MG63 (cell line): ENCODE measurements around the gene METTL17. TPM values are rescaled to one million over a fixed set of nuclear protein-coding genes. Genes with fewer than 3 reads are reported as not detected.
"Not testable (repeated sequence)": the region's sequence is repeated elsewhere in the genome, so short reads cannot be mapped to it uniquely, and the experiment has no call there.

ENCODE experiments used
- DNase-seq: peaks from one replicate; pipeline ENCODE4 v3.0.0-alpha.2; 2020
- H3K27me3 ChIP-seq: fragments of 250-450 bp; sonication (Bioruptor Pico); 2 replicates; pipeline ENCODE4 v1.5.1; 2020; ENCODE audit warnings: mild to moderate bottlenecking, moderate library complexity
- H3K36me3 ChIP-seq: fragments of 250-450 bp; sonication (Bioruptor Pico); 2 replicates; pipeline ENCODE4 v1.5.1; 2020; ENCODE audit warnings: mild to moderate bottlenecking, moderate library complexity
- H3K4me3 ChIP-seq: fragments of 250-450 bp; sonication (Bioruptor Pico); 2 replicates; pipeline ENCODE4 v1.5.1; 2020; ENCODE audit warnings: mild to moderate bottlenecking, moderate library complexity
- H3K9me3 ChIP-seq: fragments of 250-450 bp; sonication (Bioruptor Pico); 2 replicates; pipeline ENCODE4 v1.5.1; 2020; ENCODE audit warnings: mild to moderate bottlenecking, moderate library complexity
- total RNA-seq: library from RNA; depleted of rRNA; stranded (reverse); fragments of >200 nt; shearing (Covaris generic); gene quantifications from 2 replicates; pipeline ENCODE4 v1.2.3, GENCODE V29; 2014; ENCODE audit warnings: low replicate concordance; rRNA removed

The METTL17 gene, protein sequence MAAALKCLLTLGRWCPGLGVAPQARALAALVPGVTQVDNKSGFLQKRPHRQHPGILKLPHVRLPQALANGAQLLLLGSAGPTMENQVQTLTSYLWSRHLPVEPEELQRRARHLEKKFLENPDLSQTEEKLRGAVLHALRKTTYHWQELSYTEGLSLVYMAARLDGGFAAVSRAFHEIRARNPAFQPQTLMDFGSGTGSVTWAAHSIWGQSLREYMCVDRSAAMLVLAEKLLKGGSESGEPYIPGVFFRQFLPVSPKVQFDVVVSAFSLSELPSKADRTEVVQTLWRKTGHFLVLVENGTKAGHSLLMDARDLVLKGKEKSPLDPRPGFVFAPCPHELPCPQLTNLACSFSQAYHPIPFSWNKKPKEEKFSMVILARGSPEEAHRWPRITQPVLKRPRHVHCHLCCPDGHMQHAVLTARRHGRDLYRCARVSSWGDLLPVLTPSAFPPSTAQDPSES
- 46.7 and 72.0 TPM in 2 replicates for total RNA-seq

- no peaks in the 10 kb centered on the region for H3K9me3 ChIP-seq
- peak within 1 kb of the TSS; percentile 91 for H3K4me3 ChIP-seq
- DNase-seq: peak; percentile 92
Measured at GRCh38 chr14:20989787-20990600, at the start of gene METTL17. METTL17 (plus strand) TSS chr14:20989980; CDS start chr14:20990003, 23 bp downstream.

GRCh38 chr14:20945146-20945545 lies 44.6 kb upstream of the METTL17 start:
- DNase-seq, H3K27me3 ChIP-seq, H3K9me3 ChIP-seq, H3K4me3 ChIP-seq, H3K36me3 ChIP-seq: not testable (repeated sequence)

More at GRCh38 chr14:20989787-20990600, at the start of gene METTL17:
- H3K27me3 ChIP-seq: no peaks in the 10 kb centered on the region
- H3K36me3 ChIP-seq: peaks cover 11% of the 10 kb centered on the region

DNA sequence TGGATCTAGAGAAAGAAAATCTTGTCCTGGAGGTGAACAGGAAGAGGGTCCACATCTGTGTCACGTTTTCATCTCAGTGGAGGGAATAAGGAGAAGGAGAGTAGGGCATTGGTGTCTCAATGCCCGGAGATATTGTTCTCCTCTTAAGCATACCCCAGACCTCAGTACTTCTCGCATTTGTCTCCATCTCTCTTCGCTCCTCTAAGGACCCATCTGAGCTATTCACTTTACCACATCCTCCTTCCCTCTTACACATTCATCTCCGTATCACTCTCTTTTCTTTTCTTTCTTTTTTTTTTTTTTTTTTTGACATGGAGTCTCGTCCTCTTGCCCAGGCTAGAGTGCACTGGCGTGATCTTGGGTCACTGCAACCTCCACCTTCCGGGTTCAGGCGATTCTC lies 43.1 kb upstream of the METTL17 start:
- not testable (repeated sequence) for DNase-seq, H3K4me3 ChIP-seq, H3K27me3 ChIP-seq, H3K9me3 ChIP-seq, H3K36me3 ChIP-seq

GRCh38 chr14:20954736-20955537 lies 34.8 kb upstream of the METTL17 start, which contains the start of gene RNASE2:
RNASE2 (plus strand) TSS chr14:20955487; CDS start chr14:20955772, 285 bp downstream.
- not testable (repeated sequence) for H3K9me3 ChIP-seq, H3K4me3 ChIP-seq, H3K27me3 ChIP-seq, DNase-seq, H3K36me3 ChIP-seq

- not testable (repeated sequence) for DNase-seq, H3K4me3 ChIP-seq, H3K9me3 ChIP-seq, H3K36me3 ChIP-seq, H3K27me3 ChIP-seq
Measured at GRCh38 chr14:20955538-20955873, 34.3 kb upstream of the METTL17 start.

GRCh38 chr14:20956376-20956976 lies 33.3 kb upstream of the METTL17 start:
- Histone ChIP-seq H3K9me3 (no peaks in the 10 kb centered on the region), H3K4me3 (no peak overlapping the region), H3K36me3 (no peaks in the 10 kb centered on the region), H3K27me3 (no peaks in the 10 kb centered on the region)
- DNase-seq: no peak

DNA sequence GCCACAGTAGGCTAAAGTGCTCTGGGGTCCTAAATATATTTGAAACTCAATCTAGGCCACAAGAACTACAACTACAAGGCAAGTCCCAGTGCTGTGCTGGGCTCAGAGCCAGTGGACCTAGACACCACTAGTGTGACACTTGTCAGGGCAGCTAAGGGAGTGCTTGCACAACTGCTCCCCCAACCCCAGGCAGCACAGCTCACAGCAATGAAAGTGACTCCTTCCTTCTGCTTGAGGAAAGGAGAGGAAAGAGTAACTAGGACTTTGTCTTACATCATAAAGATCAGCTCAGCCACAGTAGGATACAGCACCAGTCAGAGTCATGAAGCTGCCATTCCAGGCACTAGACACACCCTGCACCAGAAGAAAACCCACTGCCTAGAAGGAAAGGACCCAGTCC lies 30.8 kb upstream of the METTL17 start:
- H3K9me3 ChIP-seq, H3K27me3 ChIP-seq, DNase-seq, H3K36me3 ChIP-seq, H3K4me3 ChIP-seq: not testable (repeated sequence)

DNA sequence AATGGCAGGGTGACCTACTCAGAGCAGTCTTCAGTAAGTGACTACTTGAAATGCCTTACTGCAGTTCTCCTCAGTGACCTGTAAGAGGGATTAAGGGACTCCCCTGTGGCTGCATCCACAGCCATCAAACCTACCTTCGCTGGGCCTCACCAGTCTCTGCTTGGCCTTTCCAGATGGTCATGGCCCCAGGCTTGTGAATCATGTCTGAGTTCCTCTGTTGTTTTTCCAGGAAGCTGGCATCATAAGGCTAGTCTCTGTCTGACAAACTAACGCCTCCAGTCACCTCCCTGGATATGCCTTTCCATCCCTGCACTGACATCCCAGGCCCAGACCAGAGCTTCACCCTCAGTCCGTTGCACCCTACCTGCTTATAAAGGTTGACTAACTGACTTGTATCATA lies 20.4 kb upstream of the METTL17 start:
- DNase-seq: no peak
- no peaks in the 10 kb centered on the region for H3K36me3 ChIP-seq
- H3K27me3 ChIP-seq: 0 out of 2 replicates have a peak, but pooled peaks cover 3% of the 10 kb centered on the region
- H3K9me3 ChIP-seq: no peaks in the 10 kb centered on the region
- H3K4me3 ChIP-seq: no peak overlapping the region

DNA sequence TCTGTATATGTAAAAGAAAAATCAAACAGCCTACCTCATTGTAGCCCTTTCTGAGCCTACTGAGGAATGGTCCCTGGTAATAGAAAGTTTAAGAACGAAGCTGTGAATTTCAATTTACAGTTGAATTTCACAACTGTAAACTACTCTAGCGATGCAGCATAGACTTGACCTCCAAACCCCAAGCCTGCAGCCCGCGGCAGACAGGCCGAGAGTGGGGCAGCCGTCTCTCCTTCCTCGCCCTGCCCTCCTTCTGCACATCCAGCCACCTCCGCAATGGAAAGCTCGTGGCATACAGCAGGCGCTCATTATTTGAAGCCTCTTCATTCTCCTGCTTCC lies 19.2 kb upstream of the METTL17 start:
- no peak for DNase-seq
- Histone ChIP-seq H3K36me3 (no peaks in the 10 kb centered on the region), H3K4me3 (peak overlapping the region; percentile 52), H3K27me3 (0 out of 2 replicates have a peak, but pooled peaks cover 3% of the 10 kb centered on the region), H3K9me3 (no peaks in the 10 kb centered on the region)

DNA sequence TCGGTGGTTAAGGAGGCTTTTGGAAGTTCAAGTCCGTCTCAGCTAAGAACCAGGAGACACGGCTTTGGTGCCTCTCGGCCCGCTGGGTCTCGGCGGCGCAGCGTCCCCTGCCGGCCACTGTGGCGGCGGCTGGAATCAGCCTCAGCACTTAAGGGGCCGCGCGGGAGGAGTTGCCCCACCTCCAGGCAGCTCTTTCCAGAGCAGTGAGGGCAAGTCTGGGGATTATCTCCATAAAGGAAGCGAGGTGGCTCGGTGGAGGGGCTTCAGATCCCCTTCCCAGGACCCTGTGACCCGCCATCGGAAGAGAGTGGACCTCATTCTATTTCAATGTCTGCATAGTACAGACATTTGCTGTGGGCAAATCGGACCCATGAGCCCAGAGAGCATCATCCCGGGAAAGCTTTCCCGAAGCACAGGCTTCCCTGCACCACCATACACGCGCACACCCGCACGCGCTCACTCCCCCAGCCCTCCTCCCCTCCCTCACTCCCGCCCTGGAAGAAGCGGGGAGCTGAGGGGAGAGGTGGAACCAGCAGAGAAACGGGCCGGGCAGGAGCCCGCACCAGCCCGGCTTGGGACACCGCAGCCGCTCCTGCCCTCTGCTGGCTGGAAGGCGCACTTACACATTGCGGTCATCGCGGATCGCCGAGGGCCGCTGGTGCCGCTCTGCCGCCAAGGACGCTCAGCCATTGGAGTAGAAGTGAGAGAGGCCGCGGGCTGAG lies 18.6 kb upstream of the METTL17 start:
- no peaks in the 10 kb centered on the region for H3K36me3 ChIP-seq
- peak overlapping the region; percentile 52 for H3K4me3 ChIP-seq
- DNase-seq: peak; percentile 74
- no peaks in the 10 kb centered on the region for H3K9me3 ChIP-seq
- 0 out of 2 replicates have a peak, but pooled peaks cover 3% of the 10 kb centered on the region for H3K27me3 ChIP-seq

- H3K4me3 ChIP-seq: peak overlapping the region; percentile 52; the same call in 1 of the 2 replicates
Measured at GRCh38 chr14:20971705-20972021, 18.1 kb upstream of the METTL17 start.

DNA sequence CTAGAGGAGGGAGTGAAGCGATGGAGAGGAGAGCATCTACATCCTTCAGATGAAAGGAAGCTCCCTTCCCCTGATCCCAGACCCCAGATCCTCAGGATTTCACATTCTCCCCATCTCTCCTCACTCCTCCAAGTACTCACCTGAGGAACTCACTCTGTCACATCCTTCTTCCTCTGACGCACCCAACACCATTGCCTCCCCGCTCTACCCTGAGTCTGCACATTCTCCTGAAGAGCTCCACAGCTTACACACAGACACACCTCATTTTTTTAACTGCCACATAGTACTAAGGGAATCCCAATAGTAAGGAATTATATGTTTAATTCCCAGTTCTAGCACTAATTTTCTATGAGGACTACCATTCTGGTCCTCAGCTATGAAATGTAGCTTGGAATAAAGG lies 16.3 kb upstream of the METTL17 start:
- DNase-seq: no peak
- Histone ChIP-seq H3K27me3 (no peaks in the 10 kb centered on the region), H3K4me3 (no peak overlapping the region), H3K9me3 (no peaks in the 10 kb centered on the region), H3K36me3 (no peaks in the 10 kb centered on the region)

More at GRCh38 chr14:20971705-20972021, 18.1 kb upstream of the METTL17 start:
- DNase-seq: no peak
- Histone ChIP-seq H3K27me3 (0 out of 2 replicates have a peak, but pooled peaks cover 3% of the 10 kb centered on the region), H3K36me3 (no peaks in the 10 kb centered on the region), H3K9me3 (no peaks in the 10 kb centered on the region)

DNA sequence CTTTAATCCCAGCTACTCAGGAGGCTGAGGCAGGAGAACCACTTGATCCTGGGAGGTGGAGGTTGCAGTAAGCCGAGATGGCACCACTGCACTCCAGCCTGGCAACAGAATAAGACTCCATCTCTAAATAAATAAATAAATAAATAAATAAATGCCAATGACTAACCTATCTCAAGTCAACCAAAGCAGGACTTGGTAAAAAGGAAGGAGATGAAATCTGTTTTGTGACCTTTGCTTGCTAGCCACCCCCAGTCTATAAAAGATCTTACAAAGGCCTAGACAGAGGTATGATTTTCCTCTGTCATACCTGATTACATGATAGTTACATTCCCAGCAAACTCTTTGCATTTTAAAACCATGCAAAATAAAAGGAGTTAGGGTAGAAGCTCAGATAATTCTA lies 13.5 kb upstream of the METTL17 start:
- DNase-seq: no peak
- Histone ChIP-seq H3K4me3 (no peak overlapping the region), H3K27me3 (no peaks in the 10 kb centered on the region), H3K9me3 (no peaks in the 10 kb centered on the region), H3K36me3 (no peaks in the 10 kb centered on the region)

GRCh38 chr14:20978687-20979086 lies 11.1 kb upstream of the METTL17 start:
- no peak for DNase-seq
- H3K9me3 ChIP-seq: no peaks in the 10 kb centered on the region
- H3K27me3 ChIP-seq: no peaks in the 10 kb centered on the region
- no peaks in the 10 kb centered on the region for H3K36me3 ChIP-seq
- no peak overlapping the region for H3K4me3 ChIP-seq

GRCh38 chr14:20980906-20981305 lies 8.9 kb upstream of the METTL17 start:
- no peak for DNase-seq
- no peak overlapping the region for H3K4me3 ChIP-seq
- H3K27me3 ChIP-seq: no peaks in the 10 kb centered on the region
- H3K9me3 ChIP-seq: no peaks in the 10 kb centered on the region
- no peaks in the 10 kb centered on the region for H3K36me3 ChIP-seq
